K562 (cell line): ENCODE data around the gene MFF. TPM values are rescaled to one million over a fixed set of nuclear protein-coding genes. Genes with fewer than 3 reads are reported as not detected.

ENCODE experiments used
- ATAC-seq: fragments of 200-7000 bp; cut with Tn5 transposase; 3 replicates; pipeline ENCODE4 v1.9.1; 2020; ENCODE audit warnings: moderate library complexity
- BruUV-seq: library from RNA; stranded (reverse); fragments of 400-500 nt; replicated peaks from 2 replicates; lab custom pipeline; 2021; lab: Mats Ljungman, UMichigan
- CTCF ChIA-PET: fragments of 300-600 bp; formaldehyde crosslinking; extraction: SDS; loops from one replicate; lab custom pipeline; 2021; ENCODE audit warnings: low intra/inter-chr PET ratio; lab: Yijun Ruan, JAX
- POLR2A ChIA-PET: fragments of 300-600, 350-650 bp; sonication (Branson Sonifier 250); formaldehyde crosslinking; extraction: SDS; loops from one replicate; lab custom pipeline; 2021; ENCODE audit warnings: antibody characterized with exemption, inconsistent platforms; lab: Yijun Ruan, JAX
- DNase-seq, 4 experiments: peaks; one replicate each; pipeline versions ENCODE4 v3.0.0 to v3.0.0-alpha.2; 2011 to 2018; ENCODE audit warnings: low spot score in 3 of 4, mixed read lengths in 3 of 4; ENCODE audit errors: extremely low read depth in 1 of 4
- FAIRE-seq: peaks from 2 replicates; lab custom pipeline; 2011; peaks lifted over from hg19 to GRCh38; lab: Jason Lieb, UNC
- H2AFZ ChIP-seq: 2 replicates; pipeline ENCODE4 v1.6.0; 2011; ENCODE audit warnings: low read depth, low read length, control low read depth, inconsistent platforms
- H3K27ac ChIP-seq: fragments of 200-600 bp; 3 replicates; pipeline ENCODE4 v1.8.0; 2011; ENCODE audit warnings: low read depth, mild to moderate bottlenecking, control low read depth, inconsistent platforms, low read length, moderate library complexity, mixed read lengths; ENCODE audit errors: extremely low read depth
- H3K27me3 ChIP-seq, 2 experiments: fragments of 300-600 bp in 1 of 2; 2 replicates in 1 of 2; 3 replicates in 1 of 2; pipeline versions ENCODE4 v1.6.0 to v1.8.0; 2011; ENCODE audit warnings: inconsistent platforms in 2 of 2, low read length in 2 of 2, mild to moderate bottlenecking in 1 of 2, mixed read lengths in 1 of 2, moderate library complexity in 1 of 2; ENCODE audit not compliant: control insufficient read depth in 2 of 2, insufficient read depth in 2 of 2
- H3K36me3 ChIP-seq: fragments of 300-600 bp; 3 replicates; pipeline ENCODE4 v1.8.0; 2011; ENCODE audit warnings: mild to moderate bottlenecking, low read length, inconsistent platforms; ENCODE audit not compliant: control insufficient read depth, insufficient read depth
- H3K4me1 ChIP-seq, 2 experiments: fragments of 200-600 bp in 1 of 2; replicated peaks in 1 of 2; 2 replicates in 1 of 2; 3 replicates in 1 of 2; pipeline versions ENCODE4 v1.5.1 to v1.8.0; 2011; ENCODE audit warnings: inconsistent platforms in 2 of 2, low read length in 2 of 2, mild to moderate bottlenecking in 1 of 2, mixed read lengths in 1 of 2, moderate library complexity in 1 of 2; ENCODE audit not compliant: control insufficient read depth in 2 of 2, insufficient read depth in 2 of 2
- H3K4me2 ChIP-seq: 2 replicates; pipeline ENCODE4 v1.6.1; 2011; ENCODE audit warnings: low read length, control low read depth, inconsistent platforms, mixed read lengths; ENCODE audit not compliant: insufficient read depth
- H3K4me3 ChIP-seq: fragments of 200-600 bp; sonication (generic), shearing (Covaris generic); 2 replicates; pipeline ENCODE4 v1.5.1; 2016; ENCODE audit warnings: control low read depth, inconsistent platforms
- H3K79me2 ChIP-seq: fragments of 200-600 bp; 3 replicates; pipeline ENCODE4 v1.8.0; 2011; ENCODE audit warnings: low read length, inconsistent platforms; ENCODE audit not compliant: control insufficient read depth, insufficient read depth
- H3K9ac ChIP-seq, 2 experiments: 2 replicates each; pipeline versions ENCODE4 v1.6.0 to v1.6.1; 2011; ENCODE audit warnings: low read depth in 2 of 2, low read length in 2 of 2, control low read depth in 1 of 2, inconsistent platforms in 1 of 2, mild to moderate bottlenecking in 1 of 2, mixed read lengths in 1 of 2; ENCODE audit not compliant: insufficient read depth in 1 of 2
- H3K9me1 ChIP-seq: one replicate; pipeline ENCODE4 v1.6.0; 2011; ENCODE audit warnings: inconsistent platforms, mild to moderate bottlenecking, low read length, moderate library complexity; ENCODE audit not compliant: control insufficient read depth, insufficient read depth
- H3K9me3 ChIP-seq: replicated peaks from 2 replicates; pipeline ENCODE4 v1.5.1; 2011; ENCODE audit warnings: low read depth, low read length, inconsistent platforms; ENCODE audit not compliant: control insufficient read depth, insufficient read depth
- H4K20me1 ChIP-seq: replicated peaks from 2 replicates; pipeline ENCODE4 v1.6.1; 2011; ENCODE audit warnings: low read length, inconsistent platforms, mixed read lengths; ENCODE audit not compliant: control insufficient read depth, insufficient read depth
- CBX3 ChIP-seq, 2 experiments: IDR thresholded peaks; 1 replicate in 1 of 2; 2 replicates in 1 of 2; pipeline ENCODE4 v1.6.1; 2012; ENCODE audit warnings: inconsistent platforms in 2 of 2, low read length in 2 of 2, borderline replicate concordance in 1 of 2, control low read depth in 1 of 2
- CHD1 ChIP-seq: fragments of 200-600 bp; sonication (generic); IDR thresholded peaks from one replicate; pipeline ENCODE4 v1.6.1; 2012; ENCODE audit warnings: mild to moderate bottlenecking, moderate library complexity, low read length, inconsistent platforms
- CHD4 ChIP-seq: fragments of 200-600 bp; sonication (generic); IDR thresholded peaks from 3 replicates; pipeline ENCODE4 v1.6.1; 2012; ENCODE audit warnings: low read depth, mild to moderate bottlenecking, mixed read lengths, low read length, inconsistent platforms; ENCODE audit not compliant: insufficient read depth, insufficient replicate concordance, poor library complexity, severe bottlenecking
- EP300 ChIP-seq: IDR thresholded peaks from 2 replicates; pipeline ENCODE4 v1.6.1; 2012; ENCODE audit warnings: low read length, improper control_type of control experiment
- GABPA ChIP-seq: fragments of 200-800 bp; sonication (Bioruptor generic); conservative IDR thresholded peaks from 2 replicates; pipeline ENCODE4 v1.6.1; 2016; ENCODE audit warnings: low read depth, missing genetic modification characterization, missing compliant biosample characterization
- NFIC ChIP-seq: fragments of 450-650 bp; IDR thresholded peaks from 2 replicates; pipeline ENCODE4 v1.6.1; 2017; ENCODE audit warnings: mild to moderate bottlenecking, inconsistent platforms
- SMARCE1 ChIP-seq: fragments of 450-650 bp; IDR thresholded peaks from 2 replicates; pipeline ENCODE4 v1.7.1; 2016; ENCODE audit warnings: mild to moderate bottlenecking
- SNIP1 ChIP-seq: fragments of 450-650 bp; IDR thresholded peaks from 2 replicates; pipeline ENCODE4 v1.7.1; 2017; ENCODE audit warnings: low read depth, mild to moderate bottlenecking
- TAF9B ChIP-seq: fragments of 450-650 bp; IDR thresholded peaks from 2 replicates; pipeline ENCODE4 v1.6.1; 2018; ENCODE audit warnings: mild to moderate bottlenecking; ENCODE audit not compliant: partially characterized antibody
- ZNF766 ChIP-seq: fragments of 200-800 bp; sonication (Bioruptor generic); conservative IDR thresholded peaks from 2 replicates; pipeline ENCODE4 v1.6.1; 2016; ENCODE audit warnings: missing genetic modification characterization, missing compliant biosample characterization
- WGBS: fragments of 100-300 bp; shearing (Covaris generic); methylation state at CpG from one replicate; pipeline ENCODE4 v1.1.6; 2016; ENCODE audit warnings: low coverage, mixed read lengths; ENCODE audit not compliant: insufficient coverage; ENCODE audit errors: missing lambda C conversion rate; 5-methylcytosine and 5-hydroxymethylcytosine counted together
- in situ Hi-C: fragments of 300-500 bp; cut with MboI; formaldehyde crosslinking; loops from 4 replicates; pipeline ENCODE4 v1.15.0; 2018; ENCODE audit warnings: inconsistent platforms, mixed read lengths
- intact Hi-C: fragments of 100-400 bp; cut with micrococcal nuclease; formaldehyde crosslinking; loops from 2 replicates; pipeline ENCODE4 v1.14.2; 2022
- polyA plus RNA-seq, 8 experiments: library from polyadenylated mRNA; depleted of rRNA in 4 of 8; stranded (reverse) in 5 of 8; unstranded in 3 of 8; fragments of >200 nt; fragmentation: Nextera tagmentation in 2 of 8; fragmentation: Illumina TruSeq in 1 of 8; extraction: Ambion mirVana in 2 of 8; extraction: Trizol in 1 of 8; gene quantifications; 2 replicates each; pipeline versions ENCODE4 v1.2.1 to v1.2.3, GENCODE V29; 2011 to 2014; ENCODE audit warnings: inconsistent platforms in 1 of 8, missing spikeins in 1 of 8
- total RNA-seq, 7 experiments: library from RNA; depleted of rRNA in 6 of 7; stranded (reverse); fragments of >200 nt in 6 of 7; fragmentation: Illumina TruSeq in 2 of 7; extraction: Trizol in 2 of 7; gene quantifications; 2 replicates each; pipeline versions ENCODE4 v1.2.1 to v1.2.3, GENCODE V29; 2011 to 2021; ENCODE audit warnings: low replicate concordance in 1 of 7

MFF gene
- total and polyA plus RNA-seq, 9 of the 15 experiments (the other 6 are each of a cell fraction or from before 2014, with no cell fraction given): 9.4 to 75.4 (median 55.7) TPM

DNA sequence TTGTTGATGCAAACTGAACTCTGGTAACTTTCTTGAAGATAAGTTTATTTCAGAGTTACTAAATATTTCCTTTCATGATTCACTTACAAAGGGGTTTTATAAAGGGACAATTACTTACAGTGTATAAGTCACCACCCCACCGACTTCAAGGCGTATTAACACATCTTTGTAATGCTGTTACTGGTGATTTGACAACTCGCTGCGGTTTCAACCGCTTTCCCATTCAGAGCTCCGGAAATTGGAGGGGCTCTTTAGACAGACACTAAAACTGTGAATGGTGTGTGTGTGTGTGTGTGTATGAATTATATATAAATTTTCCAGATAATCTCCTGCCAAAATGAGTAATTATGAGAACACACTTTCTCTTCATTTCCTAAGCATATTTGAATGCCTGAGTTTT lies 49.1 kb downstream of the MFF start:
- no peak overlapping the region for H3K4me3 ChIP-seq
- ATAC-seq (peak; percentile 46; the same call in 1 of the 3 replicates), FAIRE-seq (no peak), DNase-seq (no peak)
- H3K4me2 ChIP-seq: no peak overlapping the region
- ChIA-PET CTCF (interaction anchor here (0.6 kb wide), 1 partner anchor 68 kb away, joined by 4 read pairs; no protein-coding TSS in a partner anchor), POLR2A (no interaction called here)
- no peak overlapping the region for H3K27ac ChIP-seq
- 11% methylated on average over 6 of the region's 6 CpGs for WGBS
- in situ Hi-C loops: no loop called here
- no peaks in the 10 kb centered on the region for H4K20me1 ChIP-seq
- H3K9ac ChIP-seq: no peak overlapping the region
- no peaks in the 10 kb centered on the region; a peak in 2 of 5 replicates for H3K4me1 ChIP-seq
- no peaks in the 10 kb centered on the region for H3K27me3 ChIP-seq
- intact Hi-C loops: no loop called here
- no peaks in the 10 kb centered on the region for H3K9me1 ChIP-seq
- no peaks in the 10 kb centered on the region for H3K36me3 ChIP-seq
- H3K79me2 ChIP-seq: no peaks in the 10 kb centered on the region
- H2AFZ ChIP-seq: no peak overlapping the region
- TF ChIP-seq CBX3 (IDR thresholded peaks at IDR 0.05; ENCODE audit: borderline replicate concordance in 1 of 2, low read length in 2 of 2) (no peak), CHD4 (no peak), CHD1 (no peak), NFIC (no peak), GABPA (no peak), TAF9B (no peak), SNIP1 (no peak), ZNF766 (CRISPR knock-in tag) (no peak), EP300 (no peak), SMARCE1 (no peak)
- BruUV-seq: no TSS peak
- no peaks in the 10 kb centered on the region for H3K9me3 ChIP-seq
